Erythroblast (primary cell): ENCODE measurements around the gene ABAT.

ENCODE experiments used
- DNase-seq, 2 experiments: peaks; one replicate each; lab custom pipeline; 2025; lab: John Stamatoyannopoulos, UW
- GATA1 ChIP-seq: IDR thresholded peaks from 2 replicates; pipeline ENCODE4 v1.6.1; 2011; ENCODE audit warnings: low read depth, mild to moderate bottlenecking, control low read depth, low read length, moderate library complexity
- POLR2A ChIP-seq: IDR thresholded peaks from 2 replicates; pipeline ENCODE4 v1.6.1; 2011; ENCODE audit warnings: mild to moderate bottlenecking, low read length

The ABAT gene

DNA sequence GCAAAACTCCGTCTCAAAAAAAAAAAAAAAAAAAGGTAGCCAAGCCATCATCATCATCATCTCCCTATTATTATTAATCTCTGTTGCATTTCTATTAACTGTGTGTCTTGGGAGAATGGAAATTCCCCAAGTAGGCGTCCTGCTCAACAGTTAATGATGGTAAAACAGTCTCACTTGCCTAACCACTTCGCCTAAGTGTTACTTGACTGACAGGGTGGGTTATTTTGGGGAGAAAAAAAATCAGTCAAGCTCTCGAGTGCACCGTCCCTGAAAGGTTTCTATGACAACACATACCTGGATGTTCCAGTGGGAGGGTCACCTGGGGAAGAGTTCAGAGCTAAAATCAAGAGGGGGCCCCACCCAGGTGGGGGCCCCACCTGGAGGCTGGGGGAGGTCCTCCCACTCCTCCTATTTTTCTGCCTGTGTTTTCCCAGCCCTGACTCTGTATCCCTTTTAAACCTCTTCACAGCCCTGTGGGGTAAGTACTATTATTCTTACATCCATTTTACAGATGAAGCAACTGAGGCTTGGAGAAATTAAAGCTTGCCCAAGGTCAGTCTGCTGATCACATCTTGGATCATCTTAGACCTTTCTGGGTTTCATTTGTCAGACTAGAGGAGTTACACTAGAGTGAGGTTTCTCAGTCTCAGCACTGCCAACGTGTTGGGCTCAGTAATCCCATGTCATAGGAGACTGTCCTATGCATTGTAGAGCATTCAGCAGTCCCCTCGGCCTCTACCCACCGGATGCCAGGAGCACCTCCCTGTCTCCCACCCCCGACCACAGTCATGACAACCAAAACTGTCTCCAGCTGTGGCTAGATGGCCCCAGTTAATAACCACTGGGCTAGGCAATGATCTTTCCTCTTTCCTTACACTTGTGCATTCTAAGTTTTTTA is 11.0 kb upstream of the ABAT start:
- TF ChIP-seq POLR2A (no peak), GATA1 (no peak)
- no peak for DNase-seq

GRCh38 chr16:8665529-8665928 is 8.9 kb upstream of the ABAT start:
- no peak for DNase-seq
- no peak for TF ChIP-seq GATA1
- no peak for TF ChIP-seq POLR2A

GRCh38 chr16:8667492-8667891 is 6.9 kb upstream of the ABAT start:
- DNase-seq = no peak
- TF ChIP-seq POLR2A = no peak
- TF ChIP-seq GATA1 = no peak

- DNase-seq = no peak
- no peak for TF ChIP-seq GATA1
- no peak for TF ChIP-seq POLR2A
Observed at GRCh38 chr16:8668113-8668512, 6.3 kb upstream of the ABAT start.

GRCh38 chr16:8669481-8669880 is 4.9 kb upstream of the ABAT start:
- no peak for DNase-seq
- no peak for TF ChIP-seq GATA1
- TF ChIP-seq POLR2A = no peak

GRCh38 chr16:8670014-8670560 is 4.3 kb upstream of the ABAT start:
- TF ChIP-seq GATA1 (no peak), POLR2A (no peak)
- DNase-seq = no peak

DNA sequence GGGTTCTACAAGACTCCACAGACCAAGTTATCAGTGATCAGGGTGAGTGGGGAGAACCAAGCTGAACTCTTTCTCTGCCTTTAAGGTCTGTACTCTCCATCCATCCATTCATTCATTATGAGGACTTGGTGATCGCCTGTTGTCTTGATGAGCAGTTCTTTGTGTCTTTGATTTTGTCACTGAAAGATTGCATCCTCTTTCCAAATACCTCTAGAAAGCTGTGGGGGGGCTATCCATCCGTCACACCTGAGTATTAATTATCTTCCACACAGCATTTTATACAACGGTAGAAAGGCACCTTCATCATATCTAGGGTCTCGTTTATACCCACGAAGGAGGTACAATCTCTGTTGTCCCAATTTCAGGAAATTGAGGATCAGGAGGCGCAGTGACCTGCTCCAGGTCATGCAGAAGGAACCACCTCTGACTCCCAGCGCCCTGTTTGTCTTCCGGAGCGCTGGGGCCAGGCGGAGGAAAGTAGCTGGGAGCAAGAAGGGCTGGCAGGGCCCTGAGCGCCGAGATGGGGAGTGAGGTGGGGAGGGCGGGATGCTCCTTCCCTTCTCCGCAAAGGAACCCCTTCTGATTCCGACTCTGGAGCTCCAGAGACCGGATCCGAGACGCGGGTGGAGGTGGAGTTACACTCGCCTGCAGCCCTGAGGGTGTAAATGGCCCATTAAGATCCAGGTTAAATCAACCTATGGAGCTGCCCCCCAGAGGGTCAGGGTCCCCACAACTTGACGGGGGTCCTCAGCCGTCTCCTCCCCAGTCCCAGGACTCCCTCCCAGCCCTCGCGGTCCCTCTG is 605 bp upstream of the ABAT start:
- no peak for DNase-seq
- TF ChIP-seq GATA1 = no peak

DNA sequence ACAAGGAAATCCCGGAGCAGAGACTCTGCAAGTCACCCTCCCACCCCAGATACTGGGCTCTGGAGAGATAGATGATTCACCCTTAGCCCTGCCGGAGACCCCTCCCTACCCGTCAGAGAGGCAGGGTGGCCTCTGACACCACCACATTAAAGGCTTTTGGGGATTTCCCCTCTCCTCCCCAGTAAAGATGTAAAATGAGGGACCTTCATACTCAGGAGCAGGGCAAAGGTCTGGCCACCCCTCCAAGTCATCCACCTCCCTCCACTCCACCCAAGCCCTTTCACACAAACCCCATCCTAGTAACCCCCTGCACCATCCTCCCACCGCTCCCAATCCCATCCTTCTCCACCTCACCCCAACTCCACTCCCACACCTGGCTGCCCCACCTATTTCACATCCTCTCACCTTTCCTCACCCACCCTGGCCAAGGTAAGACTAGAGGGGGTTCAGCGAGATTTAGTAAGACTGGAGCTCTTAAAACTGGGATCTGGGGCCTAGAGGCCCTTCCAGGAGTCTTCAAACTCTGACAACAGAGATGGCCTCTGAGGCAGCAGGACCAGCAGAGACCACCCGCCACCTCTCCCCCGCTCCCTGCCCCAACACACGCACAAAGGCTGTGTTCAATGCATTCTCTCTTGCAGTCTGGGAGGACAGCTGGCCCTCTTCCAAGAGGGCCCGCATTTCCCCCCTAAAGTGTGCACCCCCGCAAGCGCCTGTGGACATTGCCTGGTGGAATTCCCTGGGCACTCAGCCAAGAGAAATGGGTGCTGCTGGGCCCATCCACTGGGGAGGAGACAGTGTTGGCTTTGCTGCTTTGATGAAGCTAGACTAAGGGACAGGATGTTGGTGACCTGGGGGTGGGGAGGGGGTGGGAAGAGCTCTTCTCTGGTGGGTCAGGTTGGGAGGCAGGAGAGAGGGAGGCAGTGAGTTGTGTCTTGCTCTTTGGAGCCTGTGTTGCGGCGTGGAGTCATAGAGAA is 1.1 kb downstream of the ABAT start:
- TF ChIP-seq POLR2A (no peak), GATA1 (no peak)
- no peak for DNase-seq

DNA sequence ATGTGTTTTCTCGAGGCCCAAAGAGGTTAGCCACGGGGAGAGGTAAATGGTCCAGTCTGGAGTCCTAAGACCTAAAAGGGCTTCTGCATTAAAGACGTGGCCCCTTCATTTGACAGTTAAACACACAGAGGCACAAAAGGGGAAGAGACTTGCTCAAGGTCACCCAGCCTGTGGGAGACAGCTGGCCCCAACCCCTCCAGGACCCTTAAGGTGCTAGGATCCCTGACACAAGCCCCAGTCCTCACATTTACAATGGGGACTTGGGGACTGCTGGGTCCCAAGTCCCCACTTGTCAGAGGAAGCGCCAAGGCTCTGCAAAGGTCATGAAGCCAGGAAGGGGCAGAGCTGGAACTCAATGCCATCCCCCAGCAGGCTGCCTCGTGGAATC is 1.7 kb downstream of the ABAT start:
- TF ChIP-seq GATA1 = no peak
- TF ChIP-seq POLR2A = no peak
- DNase-seq = no peak

DNA sequence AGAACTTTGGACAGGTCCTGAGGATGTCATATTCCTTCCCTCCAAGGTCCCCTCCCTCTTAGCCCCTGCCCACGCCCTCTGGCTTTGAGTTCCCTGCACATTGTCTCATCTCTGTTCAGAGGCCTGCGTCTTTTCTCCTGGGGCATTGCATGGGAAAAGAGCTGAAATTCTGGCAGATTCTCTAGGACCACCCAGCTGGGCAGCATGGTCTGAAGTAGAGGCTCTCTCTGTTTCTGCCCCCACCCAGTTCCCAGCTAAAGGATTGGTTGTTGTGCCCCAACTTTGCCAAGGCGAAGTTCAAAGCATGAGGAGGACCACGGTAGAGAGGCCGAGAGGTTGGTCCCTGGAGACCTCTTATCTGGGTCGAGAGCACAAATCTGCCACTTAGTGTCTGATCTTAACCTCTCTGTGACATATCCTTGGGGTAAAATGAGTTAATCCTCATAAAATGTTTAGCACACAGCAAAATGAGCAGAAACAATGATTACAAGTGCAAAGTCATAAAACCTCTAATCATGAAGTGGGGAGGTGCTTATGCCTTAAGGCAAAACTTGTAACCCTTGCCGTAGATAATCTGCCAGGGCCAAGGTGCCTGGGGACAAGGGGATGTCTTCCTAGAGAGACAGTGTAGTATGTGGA is 2.4 kb downstream of the ABAT start:
- no peak for DNase-seq

DNA sequence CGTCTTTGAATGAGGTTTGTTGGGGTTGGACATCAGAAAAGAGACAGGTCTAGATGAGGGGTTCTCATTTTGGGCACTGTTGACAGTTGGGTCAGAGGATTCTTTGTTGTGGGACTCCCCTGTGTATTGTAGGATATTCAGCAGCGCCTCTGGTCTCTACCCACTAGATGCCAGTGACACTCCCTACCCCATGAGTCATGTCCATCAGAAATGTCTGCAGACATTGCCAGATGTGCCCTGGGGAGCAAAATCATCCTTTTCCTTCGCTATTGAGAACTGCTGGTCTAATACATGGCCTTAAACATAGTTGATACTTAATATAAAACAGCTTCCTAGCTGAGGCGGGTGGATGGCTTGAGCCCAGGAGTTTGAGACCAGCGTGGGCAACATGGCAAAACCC is 3.1 kb downstream of the ABAT start:
- DNase-seq = no peak
- TF ChIP-seq POLR2A (no peak), GATA1 (no peak)

More for the DNA sequence above, 2.4 kb downstream of the ABAT start:
- TF ChIP-seq POLR2A (no peak), GATA1 (no peak)

DNA sequence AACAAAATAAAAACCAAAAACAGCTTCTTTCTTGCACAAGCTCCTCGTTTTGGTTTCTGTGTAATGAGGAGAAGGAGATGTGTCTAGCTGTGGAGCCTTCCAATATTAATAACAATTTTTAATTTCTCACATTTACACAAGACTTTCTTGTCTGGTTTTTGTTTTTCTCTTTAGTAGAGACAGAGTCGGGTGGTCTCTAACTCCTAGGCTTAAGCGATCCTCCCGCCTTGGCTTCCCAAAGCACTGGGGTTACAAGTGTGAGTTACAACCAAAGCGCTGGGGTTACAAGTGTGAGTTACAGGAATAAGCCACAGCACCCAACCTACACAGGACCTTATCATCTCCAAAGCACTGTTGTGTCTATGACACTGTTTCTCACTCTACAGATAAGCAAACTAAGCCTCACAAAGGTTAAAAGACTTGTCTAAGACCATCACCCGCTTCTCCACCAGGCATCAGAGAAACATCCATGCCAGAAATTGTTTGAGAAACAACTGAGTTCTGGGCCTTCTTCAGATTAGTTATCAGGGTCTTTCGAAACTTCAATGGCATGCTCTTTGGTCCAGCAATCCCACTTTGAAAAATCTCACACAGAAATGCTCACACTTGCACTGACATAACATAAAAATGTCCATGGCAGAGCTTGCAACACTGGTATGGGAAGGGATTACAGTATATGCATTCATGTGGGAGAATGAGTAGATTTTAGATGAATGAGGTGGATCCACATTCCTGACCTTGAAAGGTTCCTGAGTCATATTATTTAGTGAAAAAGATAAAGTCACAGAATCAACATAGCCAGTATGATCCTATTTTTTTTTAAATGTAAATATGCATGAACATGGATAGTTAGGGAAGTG is 3.9 kb downstream of the ABAT start:
- DNase-seq = no peak

More for the DNA sequence above, 3.9 kb downstream of the ABAT start:
- TF ChIP-seq POLR2A = no peak
- no peak for TF ChIP-seq GATA1
